CD4-positive, alpha-beta T cell (primary cell): ENCODE measurements around the gene NELFA. TPM values are rescaled to one million over a fixed set of nuclear protein-coding genes. Genes with fewer than 3 reads are reported as not detected.

ENCODE experiments used
- ATAC-seq: fragments of 200-7000 bp; cut with Tn5 transposase; one replicate; pipeline ENCODE4 v1.10.0; 2022; ENCODE audit warnings: mild to moderate bottlenecking; ENCODE audit not compliant: poor library complexity
- CTCF ChIA-PET: fragments of 350-600 bp; sonication (Branson Sonifier 250); formaldehyde crosslinking; loops from one replicate; lab custom pipeline; 2021; ENCODE audit warnings: antibody characterized with exemption, inconsistent platforms; lab: Charles Lee
- POLR2A ChIA-PET: fragments of 350-600 bp; sonication (Branson Sonifier 250); formaldehyde crosslinking; loops from one replicate; lab custom pipeline; 2021; ENCODE audit warnings: antibody characterized with exemption, inconsistent platforms; lab: Charles Lee
- DNase-seq, 14 experiments: peaks; one replicate each; pipeline ENCODE4 v3.0.0-alpha.2; 2013 to 2020; ENCODE audit warnings: mixed read lengths in 2 of 14
- H3K27ac ChIP-seq, 2 donors: one replicate each; pipeline versions ENCODE4 v1.5.1 to v1.7.0; 2013; ENCODE audit warnings: low read length in 2 of 2, low read depth in 1 of 2, mild to moderate bottlenecking in 1 of 2
- H3K27me3 ChIP-seq, 2 experiments: 1 replicate in 1 of 2; 2 replicates in 1 of 2; pipeline versions ENCODE4 v1.6.1 to v1.7.0; 2013; ENCODE audit warnings: low read length in 2 of 2, control low read depth in 1 of 2, mild to moderate bottlenecking in 1 of 2, moderate library complexity in 1 of 2; ENCODE audit not compliant: insufficient read depth in 2 of 2, control insufficient read depth in 1 of 2
- H3K36me3 ChIP-seq: one replicate; pipeline ENCODE4 v1.6.1; 2013; ENCODE audit warnings: low read length, control low read depth; ENCODE audit not compliant: insufficient read depth
- H3K4me1 ChIP-seq: one replicate; pipeline ENCODE4 v1.6.1; 2013; ENCODE audit warnings: low read length, control low read depth; ENCODE audit not compliant: insufficient read depth
- H3K4me3 ChIP-seq: one replicate; pipeline ENCODE4 v1.5.1; 2013; ENCODE audit warnings: mild to moderate bottlenecking, low read length, moderate library complexity
- H3K9me3 ChIP-seq, 2 experiments: 1 replicate in 1 of 2; 2 replicates in 1 of 2; pipeline versions ENCODE4 v1.6.1 to v1.7.0; 2013; ENCODE audit warnings: low read length in 2 of 2, mild to moderate bottlenecking in 2 of 2, control low read depth in 1 of 2, moderate library complexity in 1 of 2; ENCODE audit not compliant: control insufficient read depth in 1 of 2, insufficient read depth in 1 of 2
- H3K27ac Mint-ChIP-seq: one replicate; pipeline ENCODE4 v1.8.0; 2020; ENCODE audit warnings: mixed read lengths
- H3K27me3 Mint-ChIP-seq: one replicate; pipeline ENCODE4 v1.8.0; 2021; ENCODE audit warnings: mixed read lengths
- H3K36me3 Mint-ChIP-seq: one replicate; pipeline ENCODE4 v1.8.0; 2021; ENCODE audit warnings: low read depth, mixed read lengths
- H3K4me1 Mint-ChIP-seq: one replicate; pipeline ENCODE4 v1.8.0; 2021; ENCODE audit warnings: low read depth, mixed read lengths
- H3K4me3 Mint-ChIP-seq: one replicate; pipeline ENCODE4 v1.8.0; 2020; ENCODE audit warnings: mild to moderate bottlenecking, mixed read lengths
- H3K9me3 Mint-ChIP-seq: one replicate; pipeline ENCODE4 v1.8.0; 2020; ENCODE audit warnings: mixed read lengths
- intact Hi-C, 2 experiments: fragments of 100-400 bp; cut with DNase I in 1 of 2; cut with micrococcal nuclease in 1 of 2; formaldehyde crosslinking; loops; one replicate each; pipeline versions ENCODE4 v1.15.1 to v1.9.0; 2023 to 2025; cut with DNase I, micrococcal nuclease
- total RNA-seq, 174 experiments: library from RNA in 2 of 174; stranded (reverse) in 2 of 174; gene quantifications; one replicate each; pipeline ENCODE4 v1.2.3 and lab custom pipeline; 2021 to 2026
- TF ChIP-seq, protein P1 (sequence below): fragments of 200-600 bp; IDR thresholded peaks from one replicate; pipeline ENCODE4 v1.8.0; 2022; ENCODE audit warnings: antibody characterized with exemption, mild to moderate bottlenecking

Gene NELFA
- total RNA-seq, 2 experiments from 2014 or later, result 39.9 to 40.1 TPM

DNA sequence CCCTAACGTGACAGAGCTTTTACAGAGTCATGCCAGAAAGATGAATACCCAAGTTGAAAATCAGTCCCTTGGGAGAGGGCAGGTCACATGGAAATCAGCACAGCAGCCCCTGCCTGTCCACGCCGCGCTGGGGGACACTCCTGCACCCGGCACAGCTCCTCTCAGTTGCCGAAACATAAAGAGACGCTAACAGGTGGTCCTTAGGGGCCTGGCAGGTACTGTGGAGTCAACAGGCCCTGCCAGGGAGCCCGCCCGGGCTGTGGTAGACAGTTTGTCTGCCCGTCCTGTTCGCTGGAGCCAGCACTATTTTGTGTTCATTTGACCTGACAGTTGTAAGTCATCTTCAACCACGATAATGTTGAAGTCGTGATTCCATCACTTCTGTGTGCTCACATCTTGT is 30.5 kb downstream of the NELFA start:
- POLR2A ChIA-PET, result no interaction called here
- Histone ChIP-seq H3K4me1 (no peaks in the 10 kb centered on the region), H3K27ac (no peak overlapping the region), H3K4me3 (no peak overlapping the region), H3K9me3 (no peaks in the 10 kb centered on the region), H3K36me3 (peaks cover 83% of the 10 kb centered on the region), H3K27me3 (no peaks in the 10 kb centered on the region)
- peaks cover 74% of the 10 kb centered on the region for H3K36me3 Mint-ChIP-seq
- H3K27me3 Mint-ChIP-seq, result no peaks in the 10 kb centered on the region
- H3K27ac Mint-ChIP-seq, result no peak overlapping the region
- no peaks in the 10 kb centered on the region for H3K9me3 Mint-ChIP-seq
- ATAC-seq (no peak), DNase-seq (no peak)
- CTCF ChIA-PET, result no interaction called here
- TF ChIP-seq, protein P1, sequence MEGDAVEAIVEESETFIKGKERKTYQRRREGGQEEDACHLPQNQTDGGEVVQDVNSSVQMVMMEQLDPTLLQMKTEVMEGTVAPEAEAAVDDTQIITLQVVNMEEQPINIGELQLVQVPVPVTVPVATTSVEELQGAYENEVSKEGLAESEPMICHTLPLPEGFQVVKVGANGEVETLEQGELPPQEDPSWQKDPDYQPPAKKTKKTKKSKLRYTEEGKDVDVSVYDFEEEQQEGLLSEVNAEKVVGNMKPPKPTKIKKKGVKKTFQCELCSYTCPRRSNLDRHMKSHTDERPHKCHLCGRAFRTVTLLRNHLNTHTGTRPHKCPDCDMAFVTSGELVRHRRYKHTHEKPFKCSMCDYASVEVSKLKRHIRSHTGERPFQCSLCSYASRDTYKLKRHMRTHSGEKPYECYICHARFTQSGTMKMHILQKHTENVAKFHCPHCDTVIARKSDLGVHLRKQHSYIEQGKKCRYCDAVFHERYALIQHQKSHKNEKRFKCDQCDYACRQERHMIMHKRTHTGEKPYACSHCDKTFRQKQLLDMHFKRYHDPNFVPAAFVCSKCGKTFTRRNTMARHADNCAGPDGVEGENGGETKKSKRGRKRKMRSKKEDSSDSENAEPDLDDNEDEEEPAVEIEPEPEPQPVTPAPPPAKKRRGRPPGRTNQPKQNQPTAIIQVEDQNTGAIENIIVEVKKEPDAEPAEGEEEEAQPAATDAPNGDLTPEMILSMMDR, result no peak
- no peak overlapping the region for H3K4me3 Mint-ChIP-seq
- intact Hi-C loops, result no loop called here
- H3K4me1 Mint-ChIP-seq, result no peaks in the 10 kb centered on the region

DNA sequence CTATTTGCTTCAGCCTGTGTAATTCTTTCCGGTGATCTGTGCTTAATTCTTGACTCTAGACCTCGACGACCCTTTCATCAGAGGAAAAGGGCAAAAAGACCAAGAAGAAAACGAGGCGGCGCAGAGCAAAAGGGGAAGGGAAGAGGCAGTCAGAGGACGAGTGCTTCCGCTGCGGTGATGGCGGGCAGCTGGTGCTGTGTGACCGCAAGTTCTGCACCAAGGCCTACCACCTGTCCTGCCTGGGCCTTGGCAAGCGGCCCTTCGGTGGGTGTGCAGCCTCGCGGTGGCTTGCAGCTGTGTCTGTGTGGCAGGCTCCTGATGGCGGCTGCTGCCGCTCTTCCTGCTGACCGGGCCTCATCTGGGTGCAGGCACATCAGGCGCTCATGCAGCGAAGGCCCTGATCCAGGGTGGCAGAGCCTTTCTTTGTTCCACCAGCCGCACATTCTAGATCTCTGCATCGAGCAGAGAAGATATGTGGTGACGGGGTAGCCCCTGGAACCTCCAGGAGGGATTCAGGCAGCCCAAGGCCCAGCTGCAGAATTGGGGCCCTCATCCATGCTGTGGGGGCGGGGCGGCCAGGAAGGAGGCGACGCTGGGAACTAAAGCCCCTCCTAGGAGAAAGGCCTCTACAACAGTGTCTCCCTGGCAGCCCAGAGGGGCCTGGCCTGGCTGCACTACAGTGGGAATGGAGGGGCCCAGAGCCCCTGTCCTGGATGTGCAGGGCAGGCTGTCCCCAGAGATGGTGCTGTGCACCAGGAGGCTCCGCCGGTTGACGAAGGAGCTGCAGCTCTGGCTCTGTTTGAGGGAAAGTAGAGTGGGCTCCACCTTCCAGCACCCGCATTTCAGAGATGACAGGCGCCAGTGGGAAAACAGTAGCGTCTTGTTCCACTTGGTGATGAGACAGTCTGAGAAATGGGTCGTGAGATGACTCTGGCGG is 32.1 kb downstream of the NELFA start:
- TF ChIP-seq, protein P1, result no peak
- Histone ChIP-seq H3K4me3 (no peak overlapping the region), H3K9me3 (no peaks in the 10 kb centered on the region), H3K4me1 (no peaks in the 10 kb centered on the region), H3K27ac (no peak overlapping the region), H3K27me3 (no peaks in the 10 kb centered on the region), H3K36me3 (peaks cover 70% of the 10 kb centered on the region)
- no peaks in the 10 kb centered on the region for H3K4me1 Mint-ChIP-seq
- no peak overlapping the region for H3K4me3 Mint-ChIP-seq
- DNase-seq (no peak), ATAC-seq (no peak)
- intact Hi-C loops, result no loop called here
- no peaks in the 10 kb centered on the region for H3K9me3 Mint-ChIP-seq
- H3K27me3 Mint-ChIP-seq, result no peaks in the 10 kb centered on the region
- POLR2A ChIA-PET, result no interaction called here
- no peak overlapping the region for H3K27ac Mint-ChIP-seq
- CTCF ChIA-PET, result no interaction called here
- H3K36me3 Mint-ChIP-seq, result peaks cover 72% of the 10 kb centered on the region

DNA sequence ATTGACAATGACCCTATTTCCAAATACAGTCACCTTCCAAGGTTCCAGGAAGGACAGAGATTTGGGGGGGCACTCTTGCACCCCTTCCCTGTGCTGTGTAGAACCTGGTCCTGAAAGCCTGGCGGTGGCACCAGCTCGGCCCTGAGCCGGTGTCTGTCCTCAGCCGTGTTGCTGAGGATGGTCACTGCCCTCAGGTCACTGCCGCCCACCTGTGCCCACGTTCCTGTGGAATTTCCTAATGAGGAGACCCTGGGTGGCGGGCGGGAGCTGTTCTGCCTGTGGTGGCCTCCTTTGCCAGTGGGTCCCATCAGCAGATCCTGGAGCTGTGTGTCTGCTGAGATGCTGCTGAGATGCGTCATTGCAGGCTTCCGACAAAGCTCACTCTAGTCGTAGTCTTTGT is 32.9 kb downstream of the NELFA start:
- peaks cover 62% of the 10 kb centered on the region for H3K36me3 ChIP-seq
- no peaks in the 10 kb centered on the region for H3K27me3 ChIP-seq
- CTCF ChIA-PET, result no interaction called here
- Mint-ChIP-seq H3K27me3 (no peaks in the 10 kb centered on the region), H3K4me1 (no peaks in the 10 kb centered on the region), H3K4me3 (no peak overlapping the region), H3K9me3 (no peaks in the 10 kb centered on the region), H3K36me3 (peaks cover 64% of the 10 kb centered on the region), H3K27ac (no peak overlapping the region)
- H3K4me3 ChIP-seq, result no peak overlapping the region
- DNase-seq (no peak), ATAC-seq (no peak)
- H3K27ac ChIP-seq, result no peak overlapping the region
- intact Hi-C loops, result no loop called here
- H3K9me3 ChIP-seq, result no peaks in the 10 kb centered on the region
- no peaks in the 10 kb centered on the region for H3K4me1 ChIP-seq
- POLR2A ChIA-PET, result no interaction called here
- TF ChIP-seq, protein P1, result no peak
